Medulla oblongata (tissue), 1 donor: ENCODE results near the gene SPRYD3.
A peak's percentile ranks its signal among the peaks of the same experiment; 100 is the strongest.
"Not testable (repeated sequence)": the region's sequence is repeated elsewhere in the genome, so short reads cannot be mapped to it uniquely, and the experiment has no call there.

Experiments used
- DNase-seq: peaks from one replicate; pipeline ENCODE4 v3.0.0-alpha.2; 2015; ENCODE audit errors: extremely low spot score

The SPRYD3 gene

GRCh38 chr12:53101931-53102781, 23.0 kb upstream of the SPRYD3 start:
- no peak for DNase-seq

- no peak for DNase-seq
These were observed 22.1 kb upstream of the SPRYD3 start for GRCh38 chr12:53101266-53101665.

- DNase-seq, result no peak
These were observed 21.4 kb upstream of the SPRYD3 start for GRCh38 chr12:53100466-53101151.

GRCh38 chr12:53099071-53099882, 20.1 kb upstream of the SPRYD3 start:
- DNase-seq, result peak; percentile 82

- DNase-seq, result no peak
These were observed 19.3 kb upstream of the SPRYD3 start for GRCh38 chr12:53098354-53098981.

- DNase-seq, result peak; percentile 21
These were observed 18.6 kb upstream of the SPRYD3 start, which contains the start of gene IGFBP6 for GRCh38 chr12:53097564-53098353. Gene IGFBP6, plus strand, starts transcription at chr12:53097667. Its CDS starts 51 bp downstream, at chr12:53097718.

- DNase-seq, result peak; percentile 10
These were observed 18.0 kb upstream of the SPRYD3 start for GRCh38 chr12:53097207-53097563.

- DNase-seq, result no peak
These were observed 17.6 kb upstream of the SPRYD3 start for GRCh38 chr12:53096759-53097158.

GRCh38 chr12:53096089-53096741, 17.0 kb upstream of the SPRYD3 start:
- DNase-seq, result peak; percentile 10

- not testable (repeated sequence) for DNase-seq
These were observed 16.4 kb upstream of the SPRYD3 start for GRCh38 chr12:53095596-53095895.

- not testable (repeated sequence) for DNase-seq
These were observed 15.8 kb upstream of the SPRYD3 start for GRCh38 chr12:53094796-53095595.

GRCh38 chr12:53094394-53094787, 15.2 kb upstream of the SPRYD3 start:
- DNase-seq, result no peak

- peak; percentile 62 for DNase-seq
These were observed 14.7 kb upstream of the SPRYD3 start for GRCh38 chr12:53093777-53094393.

GRCh38 chr12:53091756-53092155, 12.6 kb upstream of the SPRYD3 start:
- DNase-seq, result no peak

GRCh38 chr12:53090554-53090953, 11.4 kb upstream of the SPRYD3 start:
- DNase-seq, result no peak

- no peak for DNase-seq
These were observed 10.9 kb upstream of the SPRYD3 start for GRCh38 chr12:53090105-53090504.

GRCh38 chr12:53086361-53086760, 7.2 kb upstream of the SPRYD3 start:
- no peak for DNase-seq

- DNase-seq, result no peak
These were observed 3.5 kb upstream of the SPRYD3 start for GRCh38 chr12:53082637-53083175.
